ENCODE results near the gene SMIM41.

Gene SMIM41

DNA sequence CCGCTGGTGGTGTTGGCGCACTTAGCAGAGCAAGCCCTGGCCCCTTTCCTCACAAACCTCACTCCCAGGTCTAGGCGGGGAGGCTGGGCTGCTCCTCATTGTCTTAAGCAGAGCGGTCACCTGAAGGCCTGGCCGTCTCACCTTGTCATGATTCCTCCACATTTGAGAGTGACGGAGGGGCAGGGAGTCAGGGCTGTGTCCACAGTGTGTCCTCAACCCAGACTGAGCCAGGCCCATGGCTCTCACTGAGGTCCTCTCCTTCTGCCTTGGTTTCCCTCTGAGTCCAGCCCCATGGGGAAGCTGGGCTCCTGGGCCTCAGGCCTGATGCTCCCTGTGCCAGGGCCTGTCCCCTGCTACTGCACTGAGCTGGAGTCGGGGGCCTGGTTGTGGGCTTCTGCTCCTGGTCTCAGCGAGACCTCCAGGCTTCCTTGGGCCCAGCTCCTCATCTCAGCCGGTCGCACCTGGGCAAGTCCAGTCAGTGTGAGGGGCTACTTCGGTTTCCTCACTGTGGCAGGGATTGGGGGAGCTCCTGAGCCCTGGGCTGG lies 67.4 kb downstream of the SMIM41 start:
- no peak for DNase-seq (ENCODE audit: low spot score)
- ChIA-PET POLR2A (ENCODE audit: low non-redundant PET) (interaction anchor here (0.9 to 1.6 kb wide), 4 partner anchors 86 to 859 kb away, joined by 3 to 10 read pairs (median 4); partner anchors contain the start of genes EIF4B, KRT5 and KRT7), CTCF (interaction anchor here (0.6 to 2.6 kb wide), 7 partner anchors 26 to 738 kb away, joined by 3 to 11 read pairs (median 5); no protein-coding TSS in a partner anchor)
- TF ChIP-seq, protein P1, sequence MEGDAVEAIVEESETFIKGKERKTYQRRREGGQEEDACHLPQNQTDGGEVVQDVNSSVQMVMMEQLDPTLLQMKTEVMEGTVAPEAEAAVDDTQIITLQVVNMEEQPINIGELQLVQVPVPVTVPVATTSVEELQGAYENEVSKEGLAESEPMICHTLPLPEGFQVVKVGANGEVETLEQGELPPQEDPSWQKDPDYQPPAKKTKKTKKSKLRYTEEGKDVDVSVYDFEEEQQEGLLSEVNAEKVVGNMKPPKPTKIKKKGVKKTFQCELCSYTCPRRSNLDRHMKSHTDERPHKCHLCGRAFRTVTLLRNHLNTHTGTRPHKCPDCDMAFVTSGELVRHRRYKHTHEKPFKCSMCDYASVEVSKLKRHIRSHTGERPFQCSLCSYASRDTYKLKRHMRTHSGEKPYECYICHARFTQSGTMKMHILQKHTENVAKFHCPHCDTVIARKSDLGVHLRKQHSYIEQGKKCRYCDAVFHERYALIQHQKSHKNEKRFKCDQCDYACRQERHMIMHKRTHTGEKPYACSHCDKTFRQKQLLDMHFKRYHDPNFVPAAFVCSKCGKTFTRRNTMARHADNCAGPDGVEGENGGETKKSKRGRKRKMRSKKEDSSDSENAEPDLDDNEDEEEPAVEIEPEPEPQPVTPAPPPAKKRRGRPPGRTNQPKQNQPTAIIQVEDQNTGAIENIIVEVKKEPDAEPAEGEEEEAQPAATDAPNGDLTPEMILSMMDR (conservative IDR thresholded peaks at IDR 0.05; ENCODE audit: low read depth): no peak
- peak overlapping the region; percentile 100 for H3K27ac ChIP-seq

DNA sequence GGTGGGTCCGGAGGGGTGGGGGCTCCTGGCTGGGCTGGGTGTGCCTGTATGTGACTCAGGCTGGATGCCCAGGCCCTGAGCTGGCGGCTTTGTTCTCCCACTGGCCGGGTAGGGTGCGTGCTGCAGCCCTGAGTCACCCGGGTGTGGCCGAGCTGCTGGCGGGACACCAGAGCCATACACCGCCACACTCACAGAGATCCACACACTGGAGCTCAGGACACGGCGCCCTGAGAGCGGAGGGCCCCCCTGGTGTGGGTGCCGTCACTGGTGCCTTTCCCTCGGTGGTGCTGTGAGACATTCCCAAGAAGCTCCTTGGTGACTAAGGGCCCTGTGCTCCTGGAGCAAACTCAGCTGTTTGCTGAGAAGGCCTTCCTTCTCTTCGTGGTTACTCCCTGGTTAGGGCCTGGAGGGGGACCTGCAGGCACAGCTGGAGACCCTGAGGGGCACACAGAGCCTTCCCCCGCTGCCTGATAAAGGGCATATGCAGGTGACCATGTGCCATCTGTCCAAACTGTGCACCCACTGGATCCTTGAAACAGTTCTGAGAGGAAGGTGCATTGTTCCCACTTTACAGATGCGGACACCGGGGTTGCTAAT lies 68.0 kb downstream of the SMIM41 start:
- TF ChIP-seq, protein P1 (conservative IDR thresholded peaks at IDR 0.05; ENCODE audit: low read depth): no peak
- DNase-seq (ENCODE audit: low spot score): peak; percentile 93
- CTCF ChIA-PET: interaction anchor here (0.6 to 2.6 kb wide), 7 partner anchors 26 to 737 kb away, joined by 3 to 11 read pairs (median 4); no protein-coding TSS in a partner anchor
- POLR2A ChIA-PET (ENCODE audit: low non-redundant PET): interaction anchor here (0.9 to 1.6 kb wide), 3 partner anchors 132 to 859 kb away, joined by 3 to 10 read pairs (median 5); partner anchors contain the start of genes EIF4B and KRT5
- H3K27ac ChIP-seq: peak overlapping the region; percentile 100

DNA sequence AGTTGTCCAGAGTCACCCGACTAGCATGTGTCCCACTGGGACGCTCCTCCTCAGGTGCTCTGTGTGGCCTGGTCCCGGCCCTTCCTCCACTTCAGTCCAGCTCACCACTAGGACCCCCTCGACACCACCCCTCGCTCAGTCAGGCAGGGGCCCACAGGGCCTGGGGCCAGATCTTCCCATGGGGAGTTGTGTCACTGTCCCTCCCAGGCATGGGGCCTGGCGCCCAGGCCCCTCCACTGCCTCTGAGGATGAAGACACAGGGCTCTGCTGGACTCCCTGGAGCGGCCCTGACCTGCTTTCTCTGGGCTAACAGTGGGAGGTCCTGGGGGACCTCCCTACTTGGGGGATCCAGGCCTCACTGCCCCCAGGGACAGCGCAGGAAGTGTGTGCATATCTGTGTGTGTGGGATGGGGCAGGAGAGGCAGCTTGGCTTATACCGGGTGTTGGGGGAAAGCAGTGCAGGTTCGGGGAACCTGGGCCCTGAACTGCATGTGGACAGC lies 68.5 kb downstream of the SMIM41 start:
- DNase-seq (ENCODE audit: low spot score): no peak
- H3K27ac ChIP-seq: peak overlapping the region; percentile 100
- ChIA-PET POLR2A (ENCODE audit: low non-redundant PET) (interaction anchor here (0.9 to 1.6 kb wide), 4 partner anchors 85 to 858 kb away, joined by 3 to 10 read pairs (median 6); partner anchors contain the start of genes EIF4B, KRT5 and KRT7), CTCF (interaction anchor here (0.6 to 2.6 kb wide), 5 partner anchors 130 to 737 kb away, joined by 3 to 11 read pairs (median 4); no protein-coding TSS in a partner anchor)
- TF ChIP-seq, protein P1 (conservative IDR thresholded peaks at IDR 0.05; ENCODE audit: low read depth): no peak

DNA sequence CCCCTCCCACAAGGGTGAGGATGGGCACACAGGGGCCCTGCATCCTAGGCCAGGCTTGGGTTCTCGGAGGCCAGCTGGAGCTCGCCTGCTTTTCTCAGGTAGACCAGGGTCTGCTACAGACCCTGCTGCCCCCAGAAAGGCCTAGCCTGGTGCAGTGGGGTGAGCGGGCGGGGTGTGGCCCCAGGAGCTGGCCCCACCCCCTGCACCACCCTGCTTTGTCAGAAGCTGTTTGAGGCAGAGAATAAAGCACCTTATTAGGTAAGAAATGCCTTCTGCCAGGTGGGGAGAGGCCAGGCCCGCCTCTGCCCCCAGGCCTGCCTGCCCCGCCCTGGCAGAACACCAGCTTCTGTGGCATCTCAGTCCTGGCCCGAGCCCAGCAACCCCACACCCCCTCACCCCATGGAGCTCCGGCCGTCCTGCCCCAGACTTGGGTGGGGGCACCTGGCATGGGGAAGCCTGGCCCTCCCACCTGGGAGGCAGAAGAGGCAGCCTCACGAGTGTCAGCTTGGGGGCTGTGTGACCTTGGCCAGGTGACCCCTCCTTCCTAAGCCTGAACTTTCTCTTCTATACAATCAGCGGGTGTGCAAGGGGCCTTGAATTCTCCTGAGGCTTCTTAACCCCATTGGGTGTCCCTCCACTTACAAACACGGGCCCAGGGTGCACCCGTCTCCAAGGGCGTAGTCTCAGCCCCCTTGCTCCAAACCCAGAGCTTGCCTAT lies 69.1 kb downstream of the SMIM41 start:
- peak; percentile 87 for DNase-seq (ENCODE audit: low spot score)
- ChIA-PET POLR2A (ENCODE audit: low non-redundant PET) (interaction anchor here (1.2 to 1.6 kb wide), 2 partner anchors 84 to 371 kb away, joined by 6 to 10 read pairs; partner anchors contain the start of genes KRT5 and KRT7), CTCF (interaction anchor here (0.5 to 1.2 kb wide), 3 partner anchors 130 to 717 kb away, joined by 4 to 5 read pairs (median 4); no protein-coding TSS in a partner anchor)
- peak overlapping the region; percentile 100 for H3K27ac ChIP-seq
- TF ChIP-seq, protein P1 (conservative IDR thresholded peaks at IDR 0.05; ENCODE audit: low read depth): no peak

DNA sequence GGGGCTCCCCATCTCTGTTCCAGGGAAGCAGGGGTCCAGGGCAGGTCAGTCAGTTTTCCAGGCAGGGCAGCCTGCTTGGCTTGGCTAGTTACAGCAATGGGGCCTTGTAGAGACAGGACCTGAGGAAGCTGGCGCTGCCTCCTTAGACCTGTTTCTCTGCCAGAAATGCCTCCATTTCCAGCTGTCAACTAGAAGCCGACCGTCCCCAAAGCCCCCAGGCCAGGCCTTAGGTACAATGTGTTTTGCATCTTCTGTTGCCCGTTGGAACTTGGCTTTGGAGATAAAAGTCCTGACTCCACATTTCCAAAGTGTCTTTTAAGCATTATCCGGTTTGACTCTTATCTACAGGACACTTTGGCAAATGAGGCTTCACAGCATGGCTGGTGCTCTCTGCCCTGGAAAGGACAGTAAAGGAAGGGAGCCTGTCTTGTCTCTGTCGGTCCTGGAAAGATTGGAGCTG lies 69.7 kb downstream of the SMIM41 start:
- POLR2A ChIA-PET (ENCODE audit: low non-redundant PET): interaction anchor here (1.2 kb wide), 1 partner anchor 84 kb away, joined by 6 read pairs; the partner anchor contains the start of gene KRT7
- peak overlapping the region; percentile 100 for H3K27ac ChIP-seq
- TF ChIP-seq, protein P1 (conservative IDR thresholded peaks at IDR 0.05; ENCODE audit: low read depth): no peak
- CTCF ChIA-PET: interaction anchor here (0.5 to 1.2 kb wide), 3 partner anchors 130 to 717 kb away, joined by 4 to 5 read pairs (median 4); no protein-coding TSS in a partner anchor
- DNase-seq (ENCODE audit: low spot score): no peak

All from RWPE1 (cell line).